A673 (cell line): Measurements from ENCODE around the gene PRAMEF8.
"Not testable (repeated sequence)": the region's sequence is repeated elsewhere in the genome, so short reads cannot be mapped to it uniquely, and the experiment has no call there.

Experiments
- CTCF ChIP-seq: fragments of 300-800, 200-600 bp; sonication (generic); conservative IDR thresholded peaks from 2 replicates; pipeline ENCODE4 v1.5.1; 2017; ENCODE audit warnings: low read depth, mild to moderate bottlenecking, antibody characterized with exemption, low read length, moderate library complexity, mixed read lengths
- EZH2 ChIP-seq: fragments of 200-600 bp; sonication (generic); IDR thresholded peaks from 2 replicates; pipeline ENCODE4 v1.6.1; 2017; ENCODE audit warnings: borderline replicate concordance, low read depth, mild to moderate bottlenecking, mixed read lengths, antibody characterized with exemption, low read length; ENCODE audit not compliant: poor library complexity, severe bottlenecking

GRCh38 chr1:13302197-13302596, 17.3 kb upstream of the PRAMEF8 start:
- not testable (repeated sequence) for TF ChIP-seq CTCF, EZH2
